Body of pancreas (tissue), 4 donors: ENCODE results near the gene LNX1.

Experiments
- CTCF ChIP-seq, 7 experiments: fragments of 450-650 bp in 4 of 7; fragments of 200-600 bp in 3 of 7; sonication (generic) in 3 of 7; IDR thresholded peaks; one replicate each; pipeline ENCODE4 v1.5.1; 2016 to 2019; ENCODE audit warnings: antibody characterized with exemption in 7 of 7
- POLR2A ChIP-seq, 3 donors: fragments of 450-650 bp; IDR thresholded peaks; one replicate each; pipeline ENCODE4 v1.6.1; 2016; ENCODE audit warnings: antibody characterized with exemption in 3 of 3, mild to moderate bottlenecking in 2 of 3

DNA sequence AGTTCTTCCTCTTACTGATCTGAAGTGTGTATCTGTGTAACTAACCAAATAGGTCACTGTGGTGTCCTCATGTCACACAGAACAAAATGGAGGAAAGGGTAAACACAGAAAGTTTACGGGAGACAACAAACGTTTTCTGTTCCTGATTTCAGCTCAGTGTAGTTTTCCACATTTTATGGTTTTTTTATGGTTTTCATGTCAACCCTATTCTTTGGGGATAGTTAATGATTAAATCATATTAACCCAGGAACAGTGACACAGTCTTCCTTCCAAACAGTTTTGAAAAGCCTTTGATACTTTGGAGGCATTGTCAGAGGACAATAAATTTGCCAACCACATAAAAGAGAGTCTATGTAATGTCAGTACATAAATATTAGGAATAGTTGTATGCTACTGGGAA is 4.2 kb downstream of the LNX1 start:
- no peak for TF ChIP-seq POLR2A (IDR thresholded peaks at IDR 0.05)
- TF ChIP-seq CTCF (IDR thresholded peaks at IDR 0.05): no peak
